Measurements from ENCODE around the gene KRTAP5-5.
"Not testable (repeated sequence)": the region's sequence is repeated elsewhere in the genome, so short reads cannot be mapped to it uniquely, and the experiment has no call there.

Gene KRTAP5-5

DNA sequence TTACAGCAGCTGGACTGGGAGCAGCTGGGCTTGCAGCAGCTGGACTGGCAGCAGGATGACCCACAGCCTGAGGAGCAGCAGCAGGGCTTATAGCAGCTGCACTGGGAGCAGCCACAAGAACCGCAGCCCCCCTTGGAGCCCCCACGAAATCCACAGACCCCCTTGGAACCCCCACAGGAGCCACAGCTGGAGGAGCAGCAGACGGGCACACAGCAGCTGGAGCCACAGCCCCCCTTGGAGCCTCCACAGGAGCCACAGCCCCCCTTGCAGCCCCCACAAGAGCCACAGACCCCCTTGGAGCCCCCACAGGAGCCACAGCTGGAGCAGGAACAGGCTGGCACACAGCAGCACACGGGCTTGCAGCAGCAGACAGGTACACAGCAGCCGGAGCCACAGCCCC lies 21.7 kb upstream of the KRTAP5-5 start:
- DNase-seq: not testable (repeated sequence)

DNA sequence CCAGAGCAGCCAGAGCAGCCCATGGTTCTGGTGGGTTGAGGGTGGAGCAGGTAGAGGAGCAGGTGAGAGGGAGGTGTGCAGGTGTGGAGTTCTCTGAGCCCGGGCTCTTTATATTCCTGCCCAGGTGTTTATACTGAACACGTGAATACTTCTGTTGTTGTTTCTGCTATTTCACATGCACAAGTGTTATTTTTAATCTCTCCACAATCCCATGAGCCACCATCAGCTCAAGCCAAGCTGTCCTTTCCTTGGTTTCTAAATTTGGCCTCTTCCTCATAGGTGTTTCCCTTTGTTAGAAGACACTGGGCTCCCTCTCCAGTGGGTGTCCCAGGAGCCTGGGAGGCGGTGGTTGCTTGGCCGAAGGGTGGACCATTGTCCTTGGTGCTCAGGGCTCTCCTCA lies 21.2 kb upstream of the KRTAP5-5 start, which contains the start of gene KRTAP5-3:
Gene KRTAP5-3, minus strand, starts transcription at position 101 of the 400 bp plus-strand sequence. Its CDS starts 78 bp downstream, at position 23.
- no peak for DNase-seq

DNA sequence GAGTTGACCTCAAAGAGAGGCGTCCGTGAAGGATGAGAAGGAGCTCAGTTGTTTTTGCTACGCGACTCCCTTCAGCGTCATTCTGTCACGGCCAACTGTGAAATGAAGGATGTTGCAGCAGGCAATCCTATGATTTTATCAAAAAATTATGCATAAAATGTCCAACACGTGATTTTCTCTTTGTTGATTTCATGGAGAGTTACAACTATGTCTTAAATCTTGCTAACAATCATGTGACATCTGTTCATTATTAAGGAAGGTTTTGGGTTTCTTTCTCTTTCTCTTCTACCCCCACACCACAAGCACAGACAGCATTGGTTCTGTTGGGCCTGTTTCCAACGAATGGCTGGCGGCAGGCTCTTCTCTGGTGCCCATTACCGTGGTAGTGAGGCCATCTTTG lies 11.3 kb upstream of the KRTAP5-5 start:
- DNase-seq: no peak

DNA sequence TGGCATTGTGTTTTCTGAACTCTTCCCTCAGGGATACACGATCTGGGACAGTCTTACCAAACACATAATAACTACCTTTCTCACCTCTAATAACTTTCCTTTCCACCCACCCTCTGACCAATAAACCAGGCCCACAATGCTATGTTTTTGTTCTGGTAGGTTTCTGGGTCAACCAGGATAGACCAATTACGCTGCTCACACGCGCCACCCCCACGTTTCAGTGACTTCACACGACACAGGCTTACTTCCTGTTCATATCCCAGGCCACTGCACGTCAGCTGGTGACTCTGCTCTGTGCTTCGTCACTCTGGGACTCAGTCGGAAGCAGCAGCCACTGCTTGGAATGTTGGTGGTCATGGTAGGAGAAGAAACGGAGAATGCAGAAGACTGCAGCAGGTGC lies 10.1 kb upstream of the KRTAP5-5 start:
- DNase-seq: peak; percentile 29 to 46

DNA sequence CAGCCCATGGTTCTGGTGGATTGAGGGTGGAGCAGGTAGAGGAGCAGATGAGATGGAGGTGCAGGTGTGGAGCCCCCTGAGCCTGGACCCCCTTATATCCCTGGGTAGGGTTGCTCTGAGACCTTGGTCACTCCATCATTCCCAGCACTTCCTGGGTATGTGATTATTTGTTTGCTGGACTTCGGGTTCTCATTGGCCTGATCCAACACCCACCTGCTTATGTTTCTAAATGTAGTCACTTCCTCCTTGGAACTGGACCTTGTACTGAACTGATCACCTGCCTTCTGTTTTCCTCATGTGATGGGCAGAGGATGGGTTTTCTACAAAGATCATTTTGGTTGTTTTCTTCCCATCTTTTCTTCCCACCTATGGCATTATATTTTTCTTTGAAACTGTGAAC lies 7.5 kb upstream of the KRTAP5-5 start, which contains the start of gene KRTAP5-4:
Gene KRTAP5-4, minus strand, starts transcription at position 53 of the 400 bp plus-strand sequence. Its CDS starts 45 bp downstream, at position 8.
- no peak for DNase-seq

DNA sequence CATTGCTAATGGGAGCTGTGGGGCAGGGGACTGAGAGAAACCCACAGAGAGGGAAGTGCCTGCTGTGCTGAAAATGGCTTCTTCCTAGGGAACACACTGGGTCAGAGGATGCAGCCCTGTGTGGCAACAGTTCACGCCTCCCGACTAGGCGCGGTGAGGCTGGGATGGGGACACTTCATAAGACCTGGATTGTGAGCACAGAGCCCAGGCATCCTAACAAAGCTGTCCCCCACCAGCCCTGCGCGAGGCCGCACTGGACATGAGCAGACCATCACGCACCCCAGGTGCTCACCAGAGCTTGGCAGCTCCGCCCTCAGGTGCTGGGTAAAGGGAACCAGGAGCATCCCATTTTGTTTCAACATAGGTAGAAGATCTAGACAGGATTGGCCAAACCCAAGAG lies 5.9 kb upstream of the KRTAP5-5 start:
- DNase-seq: no peak

DNA sequence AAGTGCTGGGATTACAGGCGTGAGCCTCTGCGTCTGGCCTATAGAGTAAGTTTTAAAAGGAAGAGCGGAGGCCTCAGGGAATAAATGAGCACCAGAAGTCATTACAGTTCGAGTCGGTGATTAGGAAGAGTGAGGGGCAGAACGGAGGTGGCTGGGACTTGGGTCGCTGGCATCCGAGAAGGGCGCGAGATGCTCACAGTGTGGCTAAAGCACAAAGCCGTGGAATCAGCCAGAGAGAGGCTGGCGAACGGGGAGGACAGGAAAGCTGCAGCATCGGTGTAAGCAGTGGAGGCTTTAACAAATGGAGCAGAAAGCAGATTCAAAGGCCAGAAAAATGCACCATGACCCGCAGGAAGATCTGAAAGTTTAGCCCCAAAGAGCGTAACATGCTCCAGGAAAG lies 5.0 kb upstream of the KRTAP5-5 start:
- DNase-seq: no peak

DNA sequence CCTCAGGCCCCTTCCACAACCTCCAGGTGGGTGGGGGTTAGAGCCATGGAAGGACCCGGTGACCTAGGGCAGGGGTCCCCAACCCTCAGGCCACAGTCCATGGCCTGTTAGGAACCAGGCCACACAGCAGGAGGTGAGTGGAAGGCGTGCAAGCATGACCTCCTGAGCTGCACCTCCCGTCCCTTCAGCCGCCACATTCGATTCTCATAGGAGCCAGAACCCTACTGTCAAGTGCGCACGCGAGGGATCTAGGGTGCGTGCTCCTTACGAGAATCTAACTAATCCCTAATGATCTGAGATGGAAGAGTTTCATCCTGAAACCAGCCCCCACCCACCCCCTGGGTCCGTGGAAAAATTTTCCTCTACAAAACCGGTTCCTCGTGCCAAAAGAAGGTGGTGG lies 4.0 kb upstream of the KRTAP5-5 start:
- DNase-seq: no peak

DNA sequence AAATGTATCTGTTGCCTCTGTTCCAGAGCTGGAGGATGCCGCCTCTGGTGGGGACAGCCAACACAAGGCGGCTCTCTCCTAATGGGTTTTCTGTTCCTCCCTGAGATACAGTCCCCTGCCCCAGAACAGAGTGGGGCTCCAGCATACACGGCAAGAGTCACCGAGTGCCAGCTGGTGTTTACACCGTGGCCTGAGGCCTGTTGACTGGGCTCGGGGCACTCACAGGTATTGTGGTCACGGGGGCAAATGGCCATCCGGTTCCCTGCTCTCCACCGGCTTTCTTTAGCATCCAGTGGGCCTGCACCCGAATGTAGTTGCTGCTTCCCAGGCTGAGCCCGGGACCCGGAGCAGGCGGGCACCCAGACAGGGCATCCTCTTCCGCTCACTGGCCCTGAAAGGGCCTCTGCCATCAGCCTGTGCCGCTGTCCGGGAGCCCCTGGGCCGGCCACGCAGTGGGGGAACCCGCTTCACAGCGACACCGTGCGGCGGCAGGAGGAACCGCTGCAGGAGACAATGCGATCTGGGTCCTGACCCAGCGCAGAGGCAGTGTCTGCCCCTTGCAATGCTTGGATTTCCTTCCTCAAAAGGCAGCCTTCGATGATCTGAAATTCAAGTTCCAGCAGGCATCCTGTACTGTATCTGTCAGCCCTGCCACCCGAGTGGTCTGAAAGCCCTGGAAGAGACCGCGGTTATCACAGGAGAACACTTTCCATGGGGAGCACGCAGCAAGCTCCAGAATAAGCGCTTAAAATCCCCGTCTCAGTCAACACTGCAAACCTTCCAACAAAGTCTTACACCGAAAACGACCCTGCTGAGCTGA lies 859 bp upstream of the KRTAP5-5 start:
- DNase-seq: peak; percentile 51 to 61

DNA sequence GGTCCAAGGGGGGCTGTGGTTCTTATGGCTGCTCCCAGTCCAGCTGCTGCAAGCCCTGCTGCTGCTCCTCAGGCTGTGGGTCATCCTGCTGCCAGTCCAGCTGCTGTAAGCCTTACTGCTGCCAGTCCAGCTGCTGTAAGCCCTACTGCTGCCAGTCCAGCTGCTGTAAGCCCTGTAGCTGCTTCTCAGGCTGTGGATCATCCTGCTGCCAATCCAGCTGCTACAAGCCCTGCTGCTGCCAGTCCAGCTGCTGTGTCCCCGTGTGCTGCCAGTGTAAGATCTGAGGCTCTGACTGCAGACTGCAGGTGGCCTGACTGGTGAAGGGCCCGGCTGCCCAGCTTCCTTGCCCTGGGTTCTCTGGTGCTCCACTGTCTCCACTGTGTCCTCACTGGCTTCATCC lies 696 bp downstream of the KRTAP5-5 start:
- DNase-seq: no peak

DNA sequence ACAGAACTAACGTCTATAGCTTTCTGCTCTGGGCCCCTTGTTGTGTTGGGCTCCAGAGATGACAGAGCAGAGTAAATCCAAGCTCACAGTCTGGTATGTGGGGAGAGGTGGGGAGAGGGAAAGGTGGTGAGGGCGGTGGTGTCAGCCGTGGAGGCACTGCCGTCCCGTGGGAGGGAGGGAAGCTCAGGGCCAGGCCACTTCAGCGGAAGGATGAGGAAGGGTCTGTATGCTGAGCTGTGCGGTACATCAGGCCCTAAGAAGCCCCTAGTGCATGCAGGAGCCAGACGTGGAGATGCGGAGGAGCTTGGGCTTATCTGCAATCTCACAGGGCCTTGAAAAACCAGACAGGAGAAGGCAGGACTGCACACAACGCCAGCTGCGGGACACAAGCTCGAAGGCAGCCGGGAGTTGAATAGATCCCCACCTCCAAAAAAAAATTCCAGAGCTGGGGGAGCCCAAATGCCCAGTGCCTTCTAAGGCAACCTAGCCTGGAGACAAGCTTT lies 1.5 kb downstream of the KRTAP5-5 start:
- DNase-seq: no peak

DNA sequence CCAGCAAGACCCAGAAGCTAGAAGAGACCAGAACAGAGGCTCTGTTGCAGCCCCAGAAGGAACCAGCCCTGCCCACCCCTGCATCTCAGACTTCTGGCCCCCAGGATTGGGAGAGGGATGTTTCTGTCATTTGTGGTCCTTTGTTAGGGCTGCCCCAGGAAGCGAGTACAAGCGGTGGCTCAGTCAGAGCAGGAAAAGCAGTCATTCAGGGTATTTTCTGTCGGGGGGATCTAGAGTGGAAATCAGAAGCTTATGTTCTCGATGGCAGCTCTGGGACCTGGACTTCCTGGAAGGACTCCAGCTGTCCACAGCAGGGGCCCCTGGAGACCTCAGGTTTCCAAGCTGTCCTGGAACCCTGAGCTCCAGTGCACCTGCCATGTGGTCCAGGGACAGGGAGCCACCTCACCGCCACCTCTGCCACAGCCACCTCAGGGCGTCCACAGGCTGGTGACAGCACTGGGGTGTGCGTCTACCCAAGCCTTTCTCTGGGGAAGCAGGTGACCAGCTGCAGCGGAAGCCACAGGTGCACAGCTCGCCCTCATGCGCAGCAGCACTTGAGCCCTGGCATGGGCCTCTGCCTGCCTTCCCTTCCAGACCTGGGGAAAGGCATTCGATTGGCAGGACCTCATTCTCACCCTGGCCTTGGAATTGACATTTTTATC lies 2.6 kb downstream of the KRTAP5-5 start:
- no peak for DNase-seq

DNA sequence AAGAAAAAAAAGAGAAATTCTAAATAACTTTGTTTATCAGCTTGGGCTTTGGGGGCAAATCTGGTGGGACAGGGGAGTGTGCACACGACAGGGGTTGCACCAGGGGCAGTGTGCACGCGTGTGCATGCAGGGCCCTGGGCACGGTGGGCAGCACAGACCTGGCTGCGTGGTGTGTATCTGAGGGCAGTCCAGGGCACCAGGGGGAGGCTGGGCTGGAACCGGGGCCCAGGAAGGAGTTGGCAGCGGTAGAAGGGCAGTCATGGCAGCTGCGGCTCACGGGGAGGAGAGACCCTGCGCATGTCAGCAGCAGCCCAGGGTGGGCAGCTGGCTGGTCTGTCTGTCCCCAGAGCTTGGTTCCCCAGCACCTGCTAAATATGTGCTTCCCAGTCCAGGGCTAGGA lies 4.3 kb downstream of the KRTAP5-5 start:
- DNase-seq: no peak

DNA sequence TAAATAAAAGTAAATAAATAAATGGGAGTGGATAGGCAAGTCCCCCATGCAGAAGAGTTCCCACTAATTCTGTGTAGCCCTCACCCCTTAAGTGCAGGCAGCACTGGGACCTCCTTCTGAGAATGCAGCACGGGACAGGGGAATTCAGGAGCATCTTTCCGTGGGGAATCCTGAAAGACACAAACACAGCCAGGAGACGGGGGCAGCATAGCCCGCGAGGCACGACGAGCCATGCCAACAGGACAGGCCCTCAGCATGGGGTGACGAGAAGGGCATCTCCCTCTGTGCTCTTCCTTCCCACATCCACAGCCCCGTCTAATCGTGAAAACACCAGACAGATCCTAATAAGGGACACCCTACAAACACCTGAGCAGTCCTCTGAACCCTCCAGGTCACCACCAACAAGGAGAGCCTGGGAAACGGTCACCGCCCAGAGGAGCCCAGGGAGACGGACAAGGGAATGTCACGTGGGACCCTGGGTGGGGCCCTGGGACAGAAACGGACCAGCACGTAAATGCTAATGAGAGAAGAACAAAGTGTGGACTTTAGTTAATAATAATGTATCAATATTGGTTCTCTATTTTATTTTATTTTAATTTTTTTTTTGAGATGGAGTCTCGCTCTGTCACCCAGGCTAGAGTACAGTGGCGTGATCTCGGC lies 6.8 kb downstream of the KRTAP5-5 start:
- no peak for DNase-seq

DNA sequence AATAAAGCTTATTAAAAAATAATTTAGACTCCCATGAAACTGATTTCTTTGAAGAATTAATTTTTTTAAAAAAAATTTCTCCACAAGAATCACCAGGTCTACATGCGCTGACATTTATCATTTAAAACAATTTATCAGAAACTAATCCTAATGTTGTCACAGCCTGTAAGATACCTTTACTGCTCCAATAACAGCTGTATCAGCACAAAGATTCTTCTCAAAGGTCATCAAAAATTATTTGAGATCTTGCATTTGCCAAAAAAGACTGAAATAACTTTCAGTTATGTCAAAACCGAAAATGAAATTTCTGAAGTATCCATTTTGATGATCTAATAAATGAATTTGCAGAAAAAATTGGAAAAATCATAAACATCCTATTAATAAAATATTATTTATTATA lies 8.1 kb downstream of the KRTAP5-5 start:
- DNase-seq: no peak

DNA sequence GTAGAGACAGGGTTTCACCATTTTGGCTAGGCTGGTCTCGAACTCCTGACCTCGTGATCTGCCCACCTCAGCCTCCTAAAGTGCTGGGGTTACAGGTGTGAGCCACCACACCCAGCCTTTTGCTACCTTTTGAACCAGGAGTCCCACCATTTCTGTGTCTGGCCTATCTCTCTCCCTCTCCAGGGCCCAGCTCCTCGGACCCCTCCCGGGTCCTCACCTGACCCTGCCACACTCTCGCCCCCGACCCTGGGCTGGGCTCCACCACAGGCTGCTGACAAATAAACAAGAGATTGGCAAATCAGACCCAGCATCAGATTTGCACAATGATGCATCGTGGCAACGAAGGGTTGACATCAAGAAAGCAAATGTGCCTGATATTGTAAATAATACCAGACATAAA lies 8.8 kb downstream of the KRTAP5-5 start:
- DNase-seq: no peak

DNA sequence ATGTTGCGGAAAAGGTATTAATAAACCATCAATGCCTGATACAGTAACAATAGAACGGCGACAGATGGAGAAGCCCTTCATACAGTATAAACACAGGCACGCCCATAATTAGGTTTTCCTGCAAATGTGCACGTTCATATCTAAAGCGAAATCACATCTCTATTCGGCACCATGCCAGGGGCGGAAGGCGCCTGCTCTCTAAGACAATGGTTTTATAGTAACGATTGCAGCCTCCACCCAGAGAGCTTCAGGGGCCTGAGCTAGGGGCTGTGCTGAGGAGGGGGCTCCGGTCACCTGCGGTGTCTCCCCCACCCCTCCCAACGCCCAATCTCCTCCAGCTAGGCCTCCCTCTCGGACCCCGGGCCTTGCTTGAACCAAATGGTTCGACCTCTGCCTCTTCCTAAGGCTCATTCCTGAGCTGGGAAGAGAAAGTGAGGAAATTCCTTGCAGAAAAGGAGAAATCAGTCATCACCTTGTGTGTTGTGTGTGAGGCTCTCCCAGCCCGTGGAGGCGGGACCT lies 9.6 kb downstream of the KRTAP5-5 start:
- no peak for DNase-seq

DNA sequence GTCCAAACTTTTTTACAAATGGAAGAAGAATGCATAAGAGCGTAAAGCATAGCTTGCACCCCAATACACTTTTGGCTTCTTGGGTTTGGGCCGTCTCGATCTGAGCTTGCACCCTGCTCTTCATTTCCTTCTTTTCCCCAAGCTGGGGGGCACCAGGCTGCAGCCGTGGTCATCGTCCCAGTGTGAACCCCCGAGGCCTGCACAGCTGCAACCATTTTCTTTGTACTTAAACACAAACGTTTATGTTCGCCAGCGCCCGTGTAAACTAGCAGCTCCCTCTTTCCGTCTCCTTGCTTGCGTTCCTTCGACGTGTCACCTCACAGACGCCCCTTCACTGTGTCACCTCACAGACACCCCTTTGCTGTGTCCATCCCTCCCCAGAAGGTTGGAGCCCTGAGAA lies 10.1 kb downstream of the KRTAP5-5 start:
- DNase-seq: no peak

DNA sequence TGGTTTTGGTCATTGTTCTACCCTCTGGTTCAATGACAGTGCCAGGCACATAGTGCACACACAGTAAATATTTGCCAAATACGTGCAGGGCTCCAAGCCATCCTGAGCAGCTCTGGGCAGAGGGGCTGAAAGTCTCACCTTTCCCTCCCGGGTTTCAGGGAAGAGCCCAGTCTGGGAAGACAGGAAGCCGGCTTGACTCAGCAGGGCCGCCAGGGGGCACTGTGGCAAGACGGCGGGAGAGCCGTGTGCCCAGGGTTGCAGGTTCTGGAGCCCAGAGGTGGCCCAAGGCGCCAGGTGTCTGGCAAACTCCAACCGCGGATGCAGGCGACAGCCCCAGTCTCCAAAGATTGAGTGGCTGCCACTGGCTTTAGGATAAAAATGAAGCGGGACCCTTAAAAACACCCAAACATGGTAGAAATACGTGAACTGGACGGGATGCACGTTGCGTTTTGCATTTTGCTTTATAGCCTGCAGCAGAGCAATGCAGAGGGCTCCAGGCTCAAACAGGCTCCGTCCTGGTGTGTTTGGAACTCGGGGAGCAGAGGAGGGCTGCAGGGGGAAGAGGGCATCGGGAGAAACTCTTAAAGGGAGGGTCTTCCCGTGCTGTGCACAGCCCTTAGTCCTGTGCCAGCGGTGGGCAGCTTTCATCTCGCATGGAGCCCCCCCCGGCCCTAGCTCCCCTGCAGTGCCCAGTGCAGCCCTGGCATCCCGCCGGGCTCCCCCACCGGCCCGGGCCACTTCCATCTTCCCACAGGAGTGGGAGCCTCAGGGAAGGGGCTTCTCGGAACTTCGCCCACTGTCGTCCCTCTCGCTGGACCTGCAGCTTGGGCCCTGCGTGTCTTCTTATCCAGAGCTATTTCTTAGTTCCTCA lies 10.7 kb downstream of the KRTAP5-5 start:
- DNase-seq: peak in 1 of 2 donors; percentile 23

DNA sequence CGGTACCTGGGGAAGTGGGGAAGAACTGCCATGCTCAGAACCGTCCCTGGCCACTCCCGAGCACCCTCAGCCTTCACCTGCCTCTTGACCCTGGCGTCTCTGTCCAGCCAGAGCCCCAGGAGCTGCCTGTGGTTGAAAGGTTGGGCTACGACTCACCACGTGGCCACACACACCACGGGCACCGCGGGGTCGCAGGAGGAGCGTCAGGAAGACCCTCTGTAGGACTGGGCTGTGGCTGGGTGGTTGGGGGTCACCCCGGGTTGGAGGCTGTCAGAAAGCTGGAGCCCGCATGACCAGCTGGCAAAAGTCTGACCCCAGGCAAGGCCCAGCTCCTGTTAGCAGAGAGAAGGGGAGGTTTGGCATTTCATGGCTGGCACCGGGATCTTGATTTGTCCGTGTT lies 11.5 kb downstream of the KRTAP5-5 start:
- DNase-seq: no peak

DNA sequence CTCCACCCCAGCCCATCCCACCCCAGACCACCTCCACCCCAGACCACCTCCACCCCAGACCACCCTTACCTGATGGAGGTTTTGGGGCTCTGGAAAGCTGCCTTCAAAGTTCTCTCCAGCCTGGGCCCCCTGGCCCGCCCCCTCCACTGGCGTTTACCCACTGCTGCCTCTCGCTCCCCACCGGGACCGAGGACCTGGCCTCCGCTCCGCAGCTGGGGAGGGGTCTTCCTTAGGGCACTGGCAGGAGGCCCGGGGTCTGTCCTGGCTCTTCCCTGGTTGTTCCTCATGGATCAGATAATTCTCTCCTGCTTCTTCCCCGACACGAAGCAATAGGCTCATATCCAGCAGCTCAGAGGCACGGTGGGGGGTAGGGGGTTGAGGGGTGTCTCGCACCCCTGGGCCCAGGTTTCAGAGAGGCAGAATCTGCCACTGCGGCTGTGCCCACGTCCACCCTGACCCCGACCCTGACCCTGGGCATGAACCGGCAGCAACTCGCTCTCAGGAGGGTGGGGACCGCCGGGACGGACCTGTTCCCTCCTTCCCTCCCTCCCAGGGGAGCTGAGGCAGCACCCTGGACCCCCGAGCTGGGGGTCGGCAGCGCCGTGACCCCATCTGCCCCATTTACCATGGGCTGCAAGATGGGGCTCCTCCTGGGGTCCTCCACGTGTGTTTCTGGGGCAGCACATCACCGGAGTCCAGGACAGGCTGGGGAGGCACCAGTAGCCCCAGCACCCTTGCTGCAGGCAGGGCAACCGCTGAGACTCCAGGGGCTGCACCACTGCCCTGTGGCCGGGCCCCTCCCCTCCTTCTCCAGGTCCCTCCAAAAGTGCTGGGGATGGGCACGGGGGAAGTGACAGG lies 12.9 kb downstream of the KRTAP5-5 start:
- no peak for DNase-seq

Data from CD4-positive, alpha-beta T cell treated with Interleukin-4 for 1 hour (primary cell).